Measurements from ENCODE around the gene ING4.

DNA sequence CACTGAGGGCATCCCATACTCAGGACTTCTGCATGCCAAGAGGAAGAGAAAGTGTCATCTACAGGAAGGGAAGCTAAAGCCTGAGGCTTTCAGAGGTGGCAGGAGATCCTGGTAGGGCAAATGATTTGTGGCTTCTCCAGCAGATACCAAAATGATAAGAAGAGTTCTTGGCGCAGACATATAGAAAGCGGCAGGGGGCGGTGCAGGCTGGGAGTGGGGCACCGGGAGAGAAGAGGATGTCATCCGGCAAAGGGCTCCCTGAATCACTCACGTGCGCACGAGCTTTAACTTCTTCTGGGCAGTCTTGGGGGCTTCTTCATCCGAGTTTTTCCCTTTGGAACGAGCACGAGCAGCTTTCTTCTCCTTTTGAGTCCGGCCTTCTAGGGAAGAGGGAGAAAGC lies 10.5 kb downstream of the ING4 start:
- TF ChIP-seq, protein P1, sequence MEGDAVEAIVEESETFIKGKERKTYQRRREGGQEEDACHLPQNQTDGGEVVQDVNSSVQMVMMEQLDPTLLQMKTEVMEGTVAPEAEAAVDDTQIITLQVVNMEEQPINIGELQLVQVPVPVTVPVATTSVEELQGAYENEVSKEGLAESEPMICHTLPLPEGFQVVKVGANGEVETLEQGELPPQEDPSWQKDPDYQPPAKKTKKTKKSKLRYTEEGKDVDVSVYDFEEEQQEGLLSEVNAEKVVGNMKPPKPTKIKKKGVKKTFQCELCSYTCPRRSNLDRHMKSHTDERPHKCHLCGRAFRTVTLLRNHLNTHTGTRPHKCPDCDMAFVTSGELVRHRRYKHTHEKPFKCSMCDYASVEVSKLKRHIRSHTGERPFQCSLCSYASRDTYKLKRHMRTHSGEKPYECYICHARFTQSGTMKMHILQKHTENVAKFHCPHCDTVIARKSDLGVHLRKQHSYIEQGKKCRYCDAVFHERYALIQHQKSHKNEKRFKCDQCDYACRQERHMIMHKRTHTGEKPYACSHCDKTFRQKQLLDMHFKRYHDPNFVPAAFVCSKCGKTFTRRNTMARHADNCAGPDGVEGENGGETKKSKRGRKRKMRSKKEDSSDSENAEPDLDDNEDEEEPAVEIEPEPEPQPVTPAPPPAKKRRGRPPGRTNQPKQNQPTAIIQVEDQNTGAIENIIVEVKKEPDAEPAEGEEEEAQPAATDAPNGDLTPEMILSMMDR (IDR thresholded peaks at IDR 0.05; ENCODE audit: insufficient read depth, low read length) = no peak
- no peak for TF ChIP-seq GABPA (IDR thresholded peaks at IDR 0.05; ENCODE audit: low read depth)

All from HL-60 (cell line).